Naive thymus-derived CD8-positive, alpha-beta T cell (primary cell): ENCODE measurements around the gene MTMR11. TPM values are rescaled to one million over a fixed set of nuclear protein-coding genes. Genes with fewer than 3 reads are reported as not detected.
A peak's percentile ranks its signal among the peaks of the same experiment; 100 is the strongest.
"Not testable (repeated sequence)": the region's sequence is repeated elsewhere in the genome, so short reads cannot be mapped to it uniquely, and the experiment has no call there.

Experiments
- ATAC-seq, 2 donors: fragments of 150-1000 bp; cut with Tn5 transposase in 1 of 2; sonication (Bioruptor Pico), chemical (Tn5 transposase) in 1 of 2; 1 replicate in 1 of 2; 2 replicates in 1 of 2; pipeline ENCODE4 v1.10.0; 2021; ENCODE audit warnings: mild to moderate bottlenecking in 2 of 2, moderate library complexity in 2 of 2
- POLR2A ChIA-PET: fragments of 350-600 bp; sonication (Branson Sonifier 250); formaldehyde crosslinking; loops from one replicate; lab custom pipeline; 2021; ENCODE audit warnings: antibody characterized with exemption; lab: Charles Lee
- DNase-seq, 10 donors: peaks; one replicate each; pipeline versions ENCODE4 v3.0.0 to v3.0.0-alpha.2; 2020 to 2022
- H3K27ac Mint-ChIP-seq, 10 donors: one replicate each; pipeline ENCODE4 v1.8.0; 2020 to 2022; ENCODE audit warnings: mild to moderate bottlenecking in 10 of 10, mixed read lengths in 10 of 10, moderate library complexity in 4 of 10, inconsistent platforms in 1 of 10
- H3K27me3 Mint-ChIP-seq, 5 donors: one replicate each; pipeline ENCODE4 v1.8.0; 2021 to 2022; ENCODE audit warnings: mixed read lengths in 5 of 5
- H3K36me3 Mint-ChIP-seq, 3 donors: one replicate each; pipeline ENCODE4 v1.8.0; 2020 to 2022; ENCODE audit warnings: mixed read lengths in 3 of 3, mild to moderate bottlenecking in 2 of 3, inconsistent platforms in 1 of 3
- H3K4me1 Mint-ChIP-seq, 4 donors: one replicate each; pipeline ENCODE4 v1.8.0; 2021 to 2022; ENCODE audit warnings: mixed read lengths in 4 of 4
- H3K4me3 Mint-ChIP-seq, 10 donors: one replicate each; pipeline ENCODE4 v1.8.0; 2020 to 2022; ENCODE audit warnings: mild to moderate bottlenecking in 10 of 10, mixed read lengths in 10 of 10, moderate library complexity in 6 of 10, inconsistent platforms in 1 of 10
- H3K9me3 Mint-ChIP-seq, 9 donors: one replicate each; pipeline ENCODE4 v1.8.0; 2020 to 2022; ENCODE audit warnings: mixed read lengths in 9 of 9, mild to moderate bottlenecking in 3 of 9, inconsistent platforms in 1 of 9, moderate library complexity in 1 of 9
- polyA plus RNA-seq, 3 donors: library from polyadenylated mRNA; unstranded; fragments of 300-500 nt; fragmentation: Illumina TruSeq; gene quantifications; one replicate each; pipeline ENCODE4 v1.2.3, GENCODE V29; 2021
- total RNA-seq, 8 experiments: library from RNA in 2 of 8; stranded (reverse) in 2 of 8; gene quantifications; one replicate each; pipeline ENCODE4 v1.2.3 and lab custom pipeline; 2021 to 2026

Gene MTMR11
- total and polyA plus RNA-seq, 5 experiments from 2014 or later: 0.09 to 1.5 (median 1.5) TPM; not detected in 2

GRCh38 chr1:149962039-149962647 is 25.5 kb upstream of the MTMR11 start:
- ATAC-seq (peak; percentile 71 to 85), DNase-seq (peak in 8 of 10 donors; percentile 13 to 62 (median 40))
- POLR2A ChIA-PET: interaction anchor here (0.5 to 3.2 kb wide), 4 partner anchors 33 to 712 kb away, joined by 3 to 13 read pairs (median 4); partner anchors contain the start of gene OTUD7B
- Mint-ChIP-seq H3K36me3 (peaks cover 5 to 43% (median 10%) of the 10 kb centered on the region in 3 donors), H3K9me3 (no peaks in the 10 kb centered on the region), H3K27me3 (peaks cover 0 to 1% (median 0%) of the 10 kb centered on the region in 5 donors), H3K27ac (peak overlapping the region in 5 of 10 donors; percentile 0 to 78 (median 29)), H3K4me1 (peaks cover 2 to 15% (median 8%) of the 10 kb centered on the region in 4 donors), H3K4me3 (no peak overlapping the region)

DNA sequence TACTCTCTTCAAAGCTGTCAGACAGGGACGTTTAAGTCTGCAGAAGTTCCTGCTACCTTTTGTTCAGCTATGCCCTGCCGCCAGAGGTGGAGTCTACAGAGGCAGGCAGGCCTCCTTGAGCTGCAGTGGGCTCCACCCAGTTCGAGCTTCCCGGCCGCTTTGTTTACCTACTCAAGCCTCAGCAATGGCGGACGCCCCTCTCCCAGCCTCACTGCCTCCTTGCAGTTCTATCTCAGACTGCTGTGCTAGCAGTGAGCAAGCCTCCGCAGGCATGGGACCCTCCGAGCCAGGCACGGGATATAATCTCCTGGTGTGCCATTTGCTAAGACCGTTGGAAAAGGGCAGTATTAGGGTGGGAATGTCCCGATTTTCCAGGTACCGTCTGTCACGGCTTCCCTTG is 20.9 kb upstream of the MTMR11 start:
- H3K27ac Mint-ChIP-seq, H3K4me1 Mint-ChIP-seq, H3K9me3 Mint-ChIP-seq, DNase-seq, ATAC-seq, H3K27me3 Mint-ChIP-seq, POLR2A ChIA-PET, H3K4me3 Mint-ChIP-seq: not testable (repeated sequence)
- H3K36me3 Mint-ChIP-seq: peaks cover 0 to 24% (median 17%) of the 10 kb centered on the region in 3 donors

GRCh38 chr1:149949911-149950310 is 13.2 kb upstream of the MTMR11 start:
- H3K4me1 Mint-ChIP-seq: no peaks in the 10 kb centered on the region
- POLR2A ChIA-PET: interaction anchor here (1.9 kb wide), 1 partner anchor 63 kb away, joined by 5 read pairs; a partner anchor contains a TSS
- ATAC-seq (no peak), DNase-seq (no peak)
- H3K27me3 Mint-ChIP-seq: no peaks in the 10 kb centered on the region
- peak overlapping the region in 1 of 10 donors; percentile 33 for H3K27ac Mint-ChIP-seq
- H3K4me3 Mint-ChIP-seq: no peak overlapping the region
- H3K36me3 Mint-ChIP-seq: peaks cover 0 to 52% (median 10%) of the 10 kb centered on the region in 3 donors
- no peaks in the 10 kb centered on the region for H3K9me3 Mint-ChIP-seq

- Mint-ChIP-seq H3K27ac (no peak overlapping the region), H3K4me1 (peaks cover 3 to 11% (median 6%) of the 10 kb centered on the region in 4 donors), H3K9me3 (no peaks in the 10 kb centered on the region), H3K27me3 (no peaks in the 10 kb centered on the region), H3K4me3 (no peak overlapping the region), H3K36me3 (peaks cover 0 to 54% (median 6%) of the 10 kb centered on the region in 3 donors)
- ATAC-seq (no peak), DNase-seq (no peak)
- POLR2A ChIA-PET: interaction anchor here (1.5 kb wide), 1 partner anchor 58 kb away, joined by 4 read pairs; a partner anchor contains a TSS
Observed at GRCh38 chr1:149945206-149945605, 8.5 kb upstream of the MTMR11 start.

DNA sequence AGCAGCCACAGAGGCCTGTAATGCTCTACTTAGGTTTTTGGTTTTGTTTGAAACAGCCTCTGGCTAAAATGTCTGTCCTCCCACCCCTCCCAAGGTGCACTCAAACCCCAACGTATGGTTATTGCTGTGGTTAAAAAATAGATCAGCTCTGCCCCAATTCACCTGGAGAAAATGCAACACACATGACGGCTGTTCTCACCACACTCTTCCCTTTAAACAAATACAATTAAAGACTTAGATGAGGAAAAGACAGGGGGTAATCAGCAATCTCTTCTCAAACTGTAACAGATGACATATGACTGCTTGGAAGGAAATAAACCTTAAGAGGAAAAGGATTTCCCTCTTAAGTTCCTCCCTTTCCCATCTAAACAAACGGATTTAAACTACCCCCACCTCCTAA is 6.2 kb upstream of the MTMR11 start:
- Mint-ChIP-seq H3K36me3 (peaks cover 0 to 32% (median 6%) of the 10 kb centered on the region in 3 donors), H3K4me1 (peaks cover 5 to 11% (median 9%) of the 10 kb centered on the region in 4 donors), H3K27me3 (no peaks in the 10 kb centered on the region), H3K4me3 (no peak overlapping the region), H3K9me3 (no peaks in the 10 kb centered on the region), H3K27ac (peak overlapping the region in 5 of 10 donors; percentile 4 to 77 (median 71))
- DNase-seq: no peak
- ATAC-seq: no peak
- POLR2A ChIA-PET: no interaction called here

- H3K27ac Mint-ChIP-seq: no peak overlapping the region
- H3K4me1 Mint-ChIP-seq: peaks cover 5 to 18% (median 15%) of the 10 kb centered on the region in 4 donors
- H3K27me3 Mint-ChIP-seq: no peaks in the 10 kb centered on the region
- no peak for ATAC-seq
- no peak for DNase-seq
- no peak overlapping the region for H3K4me3 Mint-ChIP-seq
- POLR2A ChIA-PET: no interaction called here
- H3K9me3 Mint-ChIP-seq: no peaks in the 10 kb centered on the region
- peaks cover 0 to 27% (median 6%) of the 10 kb centered on the region in 3 donors for H3K36me3 Mint-ChIP-seq
Observed at GRCh38 chr1:149942207-149942606, 5.5 kb upstream of the MTMR11 start.

- POLR2A ChIA-PET: no interaction called here
- Mint-ChIP-seq H3K36me3 (peaks cover 0 to 12% (median 3%) of the 10 kb centered on the region in 3 donors), H3K27ac (peak overlapping the region in 3 of 10 donors; percentile 2 to 43 (median 8)), H3K4me3 (no peak overlapping the region), H3K9me3 (no peaks in the 10 kb centered on the region), H3K27me3 (no peaks in the 10 kb centered on the region), H3K4me1 (peaks cover 5 to 24% (median 16%) of the 10 kb centered on the region in 4 donors)
- no peak for DNase-seq
- ATAC-seq: no peak
Observed at GRCh38 chr1:149940427-149940826, 3.7 kb upstream of the MTMR11 start.

DNA sequence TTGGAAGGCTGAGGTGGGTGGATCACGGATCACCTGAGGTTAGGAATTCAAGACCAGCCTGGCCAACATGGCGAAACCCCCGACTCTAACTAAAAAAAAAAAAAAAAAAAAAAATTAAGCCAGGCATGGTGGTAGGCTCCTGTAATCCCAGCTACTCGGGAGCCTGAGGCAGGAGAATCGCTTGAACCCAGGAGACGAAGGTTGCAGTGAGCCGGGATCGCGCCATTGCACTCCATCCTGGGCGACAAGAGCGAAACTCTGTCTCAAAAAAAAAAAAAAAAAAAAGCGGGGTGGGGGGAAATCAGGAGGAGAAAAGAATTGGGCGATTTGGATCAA is 2.0 kb upstream of the MTMR11 start:
- H3K27me3 Mint-ChIP-seq, H3K36me3 Mint-ChIP-seq, ATAC-seq, DNase-seq, H3K9me3 Mint-ChIP-seq, H3K4me3 Mint-ChIP-seq: not testable (repeated sequence)
- H3K27ac Mint-ChIP-seq: peak overlapping the region in 1 of 10 donors; percentile 58
- POLR2A ChIA-PET: interaction anchor here (0.6 to 0.7 kb wide), 2 partner anchors 12 to 66 kb away, joined by 3 to 7 read pairs; no protein-coding TSS in a partner anchor
- peaks cover 4 to 24% (median 15%) of the 10 kb centered on the region in 4 donors for H3K4me1 Mint-ChIP-seq

DNA sequence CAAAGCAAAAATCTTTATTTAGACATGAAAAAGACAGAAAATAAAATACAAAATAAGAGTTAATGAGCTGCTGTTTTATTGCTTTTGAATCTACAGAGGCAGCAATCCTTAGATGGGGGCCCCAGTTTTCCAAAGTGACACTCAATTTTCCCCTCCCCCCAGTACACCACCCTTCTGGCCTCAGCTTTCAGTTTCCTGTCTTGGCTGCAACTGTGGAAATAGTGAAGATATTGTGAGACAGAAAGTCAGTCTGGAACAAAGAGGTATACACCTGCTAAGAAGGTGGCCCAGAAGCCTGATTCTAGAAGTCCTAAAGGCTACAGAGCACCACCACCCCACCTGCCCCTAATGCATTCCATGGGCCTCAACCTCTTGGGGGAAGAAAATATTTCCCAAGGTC is 1.1 kb upstream of the MTMR11 start:
- POLR2A ChIA-PET: interaction anchor here (0.6 kb wide), 1 partner anchor 566 kb away, joined by 6 read pairs; no protein-coding TSS in a partner anchor
- peaks cover 0 to 21% (median 7%) of the 10 kb centered on the region in 4 donors for H3K4me1 Mint-ChIP-seq
- no peak for DNase-seq
- peaks cover 0 to 4% (median 0%) of the 10 kb centered on the region in 5 donors for H3K27me3 Mint-ChIP-seq
- no peak overlapping the region for H3K4me3 Mint-ChIP-seq
- H3K27ac Mint-ChIP-seq: no peak overlapping the region
- ATAC-seq: no peak
- H3K36me3 Mint-ChIP-seq: no peaks in the 10 kb centered on the region
- no peaks in the 10 kb centered on the region for H3K9me3 Mint-ChIP-seq

DNA sequence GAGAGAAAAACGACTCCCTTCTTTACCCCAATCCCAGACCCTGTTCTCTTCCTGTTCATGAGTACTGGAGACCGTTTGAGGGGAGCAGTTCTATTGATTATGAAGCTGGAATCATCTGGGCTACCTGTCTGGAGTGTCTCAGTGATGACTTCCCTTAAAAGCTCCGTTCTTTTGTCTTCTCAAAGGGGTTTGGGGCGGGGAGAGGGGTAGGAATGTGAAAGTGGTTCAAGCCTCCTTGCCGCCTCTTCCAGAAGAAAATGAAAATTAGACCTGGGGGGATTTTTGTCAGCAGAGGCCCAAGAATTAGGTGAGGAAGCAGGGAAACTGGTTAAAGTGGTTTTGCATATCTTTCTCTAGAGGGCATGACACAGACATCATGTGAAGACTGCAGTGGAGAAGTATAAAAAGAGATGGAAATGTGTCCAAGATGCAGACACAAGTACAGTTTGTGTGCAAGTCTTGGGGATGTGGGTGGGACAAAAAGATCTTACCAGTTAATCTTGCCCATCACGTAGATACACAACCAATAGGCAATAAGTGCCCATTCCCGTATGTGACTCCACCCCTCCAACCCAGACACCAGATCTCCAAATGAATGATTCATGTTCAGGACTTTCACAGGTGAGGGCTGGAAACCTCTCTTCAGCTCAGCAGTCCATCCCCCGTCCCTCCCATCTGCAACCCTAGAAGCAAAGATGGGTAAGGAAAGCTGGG is 470 bp upstream of the MTMR11 start:
- DNase-seq (no peak), ATAC-seq (no peak)
- Mint-ChIP-seq H3K4me1 (peaks cover under 1 to 21% (median 7%) of the 10 kb centered on the region in 4 donors), H3K4me3 (no peak overlapping the region), H3K36me3 (peaks cover 0 to under 1% (median 0%) of the 10 kb centered on the region in 3 donors), H3K9me3 (no peaks in the 10 kb centered on the region), H3K27me3 (peaks cover 0 to 5% (median 3%) of the 10 kb centered on the region in 5 donors), H3K27ac (peak overlapping the region in 2 of 10 donors; percentile 15 to 31)
- POLR2A ChIA-PET: interaction anchor here (0.6 kb wide), 1 partner anchor 566 kb away, joined by 6 read pairs; no protein-coding TSS in a partner anchor

DNA sequence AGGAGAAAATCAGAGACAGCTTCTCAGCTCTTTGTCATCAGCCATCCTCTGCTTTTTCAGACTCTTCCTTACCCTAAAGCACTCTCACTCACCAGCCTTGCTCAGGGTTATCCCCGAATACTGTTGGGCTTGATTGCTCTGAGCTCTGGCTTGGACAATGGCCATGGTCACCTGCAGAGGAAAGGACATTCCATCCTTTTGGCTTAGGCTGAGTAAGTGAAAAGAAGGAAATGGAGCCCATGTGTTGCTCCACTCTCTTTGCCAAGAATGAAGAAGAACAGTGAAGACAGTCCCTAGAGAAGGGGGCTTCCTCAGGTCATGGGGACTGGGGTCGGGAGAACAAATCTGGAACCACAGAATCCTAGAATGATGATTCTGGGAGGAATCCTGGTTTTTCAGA is 2.3 kb downstream of the MTMR11 start:
- POLR2A ChIA-PET: interaction anchor here (1.7 kb wide), 1 partner anchor 35 kb away, joined by 4 read pairs; the partner anchor contains the start of gene BOLA1
- Mint-ChIP-seq H3K36me3 (peaks cover 0 to 5% (median 0%) of the 10 kb centered on the region in 3 donors), H3K4me1 (peaks cover 3 to 30% (median 7%) of the 10 kb centered on the region in 4 donors), H3K4me3 (no peak overlapping the region), H3K27ac (no peak overlapping the region), H3K9me3 (no peaks in the 10 kb centered on the region), H3K27me3 (peaks cover 4 to 16% (median 5%) of the 10 kb centered on the region in 5 donors)
- DNase-seq (no peak), ATAC-seq (no peak)

- Mint-ChIP-seq H3K27me3 (peaks cover 4 to 16% (median 5%) of the 10 kb centered on the region in 5 donors), H3K4me3 (no peak overlapping the region), H3K4me1 (peaks cover 8 to 35% (median 15%) of the 10 kb centered on the region in 4 donors), H3K36me3 (peaks cover 0 to 5% (median 0%) of the 10 kb centered on the region in 3 donors), H3K9me3 (no peaks in the 10 kb centered on the region), H3K27ac (peak overlapping the region in 1 of 10 donors; percentile 27)
- DNase-seq (no peak), ATAC-seq (no peak)
- POLR2A ChIA-PET: interaction anchor here (1.7 kb wide), 1 partner anchor 34 kb away, joined by 4 read pairs; the partner anchor contains the start of gene BOLA1
Observed at GRCh38 chr1:149933208-149933607, 3.5 kb downstream of the MTMR11 start.
